B cell (primary cell): ENCODE data around the gene COL26A1. TPM values are rescaled to one million over a fixed set of nuclear protein-coding genes. Genes with fewer than 3 reads are reported as not detected.

Source experiments
- ATAC-seq: fragments of 200-7000 bp; cut with Tn5 transposase; one replicate; pipeline ENCODE4 v1.10.0; 2021; ENCODE audit warnings: low read depth, mild to moderate bottlenecking, moderate number of reproducible peaks, moderate library complexity
- CTCF ChIA-PET: fragments of 350-600 bp; sonication (Branson Sonifier 250); formaldehyde crosslinking; loops from one replicate; lab custom pipeline; 2021; ENCODE audit warnings: antibody characterized with exemption, inconsistent platforms; lab: Charles Lee
- POLR2A ChIA-PET: fragments of 350-600 bp; sonication (Branson Sonifier 250); formaldehyde crosslinking; loops from one replicate; lab custom pipeline; 2021; ENCODE audit warnings: antibody characterized with exemption; lab: Charles Lee
- DNase-seq: peaks from one replicate; pipeline ENCODE4 v3.0.0; 2013
- H2AFZ ChIP-seq: 2 replicates; pipeline ENCODE4 v1.6.1; 2012; ENCODE audit warnings: mild to moderate bottlenecking, low read depth, low read length; ENCODE audit not compliant: insufficient read depth, poor library complexity, severe bottlenecking
- H3K27ac ChIP-seq, 2 donors: 1 replicate in 1 of 2; 2 replicates in 1 of 2; pipeline ENCODE4 v1.5.1; 2012 to 2013; ENCODE audit warnings: low read length in 2 of 2, mild to moderate bottlenecking in 2 of 2, moderate library complexity in 1 of 2
- H3K27me3 ChIP-seq, 4 experiments: fragments of 200-600 bp in 1 of 4; sonication (generic) in 1 of 4; replicated peaks in 1 of 4; 1 replicate in 2 of 4; 2 replicates in 2 of 4; pipeline versions ENCODE4 v1.6.1 to v1.7.0; 2013 to 2016; ENCODE audit warnings: low read length in 3 of 4, mild to moderate bottlenecking in 2 of 4, mixed read lengths in 1 of 4, moderate library complexity in 1 of 4; ENCODE audit not compliant: insufficient read depth in 4 of 4, control insufficient read depth in 3 of 4; ENCODE audit errors: control extremely low read depth in 1 of 4
- H3K36me3 ChIP-seq, 2 experiments: replicated peaks in 1 of 2; 1 replicate in 1 of 2; 2 replicates in 1 of 2; pipeline versions ENCODE4 v1.6.1 to v1.7.1; 2013; ENCODE audit warnings: low read length in 1 of 2; ENCODE audit not compliant: insufficient read depth in 2 of 2, control insufficient read depth in 1 of 2; ENCODE audit errors: control extremely low read depth in 1 of 2, extremely low read depth in 1 of 2
- H3K4me1 ChIP-seq, 2 donors: fragments of 200-600 bp in 1 of 2; sonication (generic) in 1 of 2; 1 replicate in 1 of 2; 2 replicates in 1 of 2; pipeline versions ENCODE4 v1.5.1 to v1.6.1; 2013 to 2017; ENCODE audit warnings: low read length in 2 of 2; ENCODE audit not compliant: control insufficient read depth in 2 of 2, insufficient read depth in 2 of 2
- H3K4me2 ChIP-seq: replicated peaks from 2 replicates; pipeline ENCODE3; 2012; ENCODE audit warnings: mild to moderate bottlenecking, low read depth, low read length; ENCODE audit not compliant: poor library complexity, severe bottlenecking
- H3K4me3 ChIP-seq, 5 experiments: fragments of 200-600 bp in 1 of 5; sonication (generic) in 1 of 5; 1 replicate in 3 of 5; 2 replicates in 2 of 5; pipeline versions ENCODE4 v1.5.1 to v1.7.0; 2011 to 2016; ENCODE audit warnings: low read length in 4 of 5, mild to moderate bottlenecking in 4 of 5, low read depth in 2 of 5, control low read depth in 1 of 5, moderate library complexity in 1 of 5; ENCODE audit not compliant: insufficient read depth in 1 of 5; ENCODE audit errors: control extremely low read depth in 1 of 5, extremely low read depth in 1 of 5
- H3K79me2 ChIP-seq: fragments of 200-600 bp; sonication (generic); one replicate; pipeline ENCODE4 v1.6.0; 2016; ENCODE audit warnings: low read length; ENCODE audit not compliant: control insufficient read depth, insufficient read depth
- H3K9ac ChIP-seq: fragments of 200-600 bp; sonication (generic); 2 replicates; pipeline ENCODE4 v1.6.1; 2017; ENCODE audit warnings: mild to moderate bottlenecking, low read length, moderate library complexity
- H3K9me3 ChIP-seq, 3 donors: one replicate each; pipeline versions ENCODE4 v1.6.1 to v1.7.1; 2013; ENCODE audit warnings: low read length in 2 of 3; ENCODE audit not compliant: control insufficient read depth in 2 of 3, insufficient read depth in 1 of 3; ENCODE audit errors: control extremely low read depth in 1 of 3
- H4K20me1 ChIP-seq: 2 replicates; pipeline ENCODE4 v1.6.0; 2012; ENCODE audit warnings: mild to moderate bottlenecking, low read length; ENCODE audit not compliant: insufficient read depth, control insufficient read depth, poor library complexity, severe bottlenecking
- H3K27ac Mint-ChIP-seq: one replicate; pipeline ENCODE4 v1.8.0; 2021; ENCODE audit warnings: mixed read lengths
- H3K27me3 Mint-ChIP-seq: one replicate; pipeline ENCODE4 v1.8.0; 2021; ENCODE audit warnings: mixed read lengths
- H3K4me1 Mint-ChIP-seq: one replicate; pipeline ENCODE4 v1.8.0; 2021; ENCODE audit warnings: mixed read lengths
- H3K4me3 Mint-ChIP-seq: one replicate; pipeline ENCODE4 v1.8.0; 2021; ENCODE audit warnings: mixed read lengths
- H3K9me3 Mint-ChIP-seq: one replicate; pipeline ENCODE4 v1.8.0; 2022; ENCODE audit warnings: mixed read lengths; ENCODE audit not compliant: insufficient read depth
- CTCF ChIP-seq: fragments of 200-600 bp; IDR thresholded peaks from one replicate; pipeline ENCODE4 v1.8.0; 2022; ENCODE audit warnings: antibody characterized with exemption, mild to moderate bottlenecking
- EZH2 ChIP-seq: IDR thresholded peaks from 2 replicates; pipeline ENCODE4 v1.6.1; 2012; ENCODE audit warnings: borderline replicate concordance, low read depth, mild to moderate bottlenecking, moderate library complexity, low read length; ENCODE audit not compliant: insufficient read depth, poor library complexity, severe bottlenecking
- WGBS: methylation state at CpG from one replicate; pipeline ENCODE4 v1.1.5; 2013; ENCODE audit warnings: missing lambda C conversion rate; ENCODE audit not compliant: insufficient coverage; 5-methylcytosine and 5-hydroxymethylcytosine counted together
- intact Hi-C: fragments of 100-400 bp; cut with micrococcal nuclease; formaldehyde crosslinking; loops from one replicate; pipeline ENCODE4 v1.10.0; 2022
- polyA plus RNA-seq: library from polyadenylated mRNA; depleted of rRNA; stranded (reverse); fragments of >200 nt; gene quantifications from 2 replicates; pipeline ENCODE4 v1.2.3, GENCODE V29; 2012
- total RNA-seq, 2 donors: library from RNA; stranded (reverse); fragments of 120-200 nt in 1 of 2; gene quantifications; 1 replicate in 1 of 2; 2 replicates in 1 of 2; pipeline versions ENCODE4 v1.2.3 to v1.2.4, GENCODE V29; 2013 to 2022

Gene COL26A1
- total and polyA plus RNA-seq, 2 donors (not counting 1 experiment from before 2014, with no cell fraction given) = not detected

DNA sequence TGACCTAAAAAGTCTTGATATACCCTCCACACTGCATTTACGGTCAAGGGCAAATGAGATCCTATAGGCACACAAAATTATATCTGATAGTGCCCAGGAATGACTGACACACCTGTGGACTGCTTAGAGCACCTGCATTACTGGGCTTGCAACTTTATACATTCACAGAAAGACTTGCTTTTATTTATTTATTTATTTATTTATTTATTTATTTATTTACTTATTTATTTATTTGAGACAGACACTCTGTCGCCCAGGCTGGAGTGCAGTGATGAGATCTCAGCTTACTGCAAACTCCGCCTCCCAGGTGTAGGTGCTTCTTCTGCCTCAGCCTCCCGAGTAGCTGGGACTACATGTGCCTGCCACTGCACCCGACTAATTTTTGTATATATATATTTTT is 34.5 kb upstream of the COL26A1 start:
- H2AFZ ChIP-seq = no peak overlapping the region
- DNase-seq (no peak), ATAC-seq (no peak)
- peaks cover 8% of the 10 kb centered on the region for H3K27me3 Mint-ChIP-seq
- H3K36me3 ChIP-seq = no peaks in the 10 kb centered on the region
- H3K27ac ChIP-seq = no peak overlapping the region
- H3K9ac ChIP-seq = no peak overlapping the region
- no peak overlapping the region for H3K4me2 ChIP-seq
- intact Hi-C loops = no loop called here
- CTCF ChIA-PET = interaction anchor here (1.2 kb wide), 1 partner anchor 10 kb away, joined by 3 read pairs; no protein-coding TSS in a partner anchor
- no peaks in the 10 kb centered on the region for H3K4me1 ChIP-seq
- H4K20me1 ChIP-seq = no peaks in the 10 kb centered on the region
- H3K79me2 ChIP-seq = no peaks in the 10 kb centered on the region
- TF ChIP-seq CTCF (no peak), EZH2 (no peak)
- no peak overlapping the region for H3K27ac Mint-ChIP-seq
- WGBS = 100% methylated on average over 1 of the region's 5 CpGs
- H3K9me3 ChIP-seq = no peaks in the 10 kb centered on the region
- H3K4me1 Mint-ChIP-seq = no peaks in the 10 kb centered on the region
- POLR2A ChIA-PET = no interaction called here
- H3K27me3 ChIP-seq = peaks cover 0 to 2% (median 0%) of the 10 kb centered on the region in 4 experiments
- no peak overlapping the region for H3K4me3 ChIP-seq
- H3K4me3 Mint-ChIP-seq = no peak overlapping the region
- H3K9me3 Mint-ChIP-seq = no peaks in the 10 kb centered on the region

DNA sequence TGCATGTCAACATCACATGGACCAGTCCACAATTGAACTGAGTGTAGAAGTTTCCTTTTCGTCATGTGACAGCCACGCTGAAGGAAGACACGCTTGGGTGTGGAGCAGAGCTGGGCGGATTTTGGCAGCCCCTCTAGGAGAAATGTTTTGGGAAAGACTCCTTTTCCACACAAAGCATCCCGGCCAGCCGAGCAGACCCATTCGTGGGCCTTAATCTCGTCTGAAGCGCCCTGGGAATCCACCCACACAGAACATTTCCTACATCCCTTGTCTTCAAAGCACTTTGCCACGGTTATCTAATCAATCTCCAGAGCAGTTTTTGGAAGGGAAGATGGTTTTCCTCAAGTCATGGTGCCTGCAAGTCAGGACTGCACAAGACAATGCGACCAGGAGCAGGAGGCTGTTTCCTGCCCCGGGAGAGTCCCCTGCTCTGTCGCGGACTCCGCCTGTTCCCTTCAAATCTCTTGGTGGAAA is 32.6 kb upstream of the COL26A1 start:
- H3K36me3 ChIP-seq = no peaks in the 10 kb centered on the region
- no peak overlapping the region for H3K9ac ChIP-seq
- no peaks in the 10 kb centered on the region for H3K79me2 ChIP-seq
- ATAC-seq = no peak
- H2AFZ ChIP-seq = no peak overlapping the region
- H3K27ac ChIP-seq = no peak overlapping the region
- no peaks in the 10 kb centered on the region for H4K20me1 ChIP-seq
- H3K4me1 ChIP-seq = no peaks in the 10 kb centered on the region
- no peaks in the 10 kb centered on the region for H3K9me3 Mint-ChIP-seq
- H3K9me3 ChIP-seq = no peaks in the 10 kb centered on the region
- H3K4me3 ChIP-seq = no peak overlapping the region
- TF ChIP-seq CTCF (no peak), EZH2 (no peak)
- POLR2A ChIA-PET = no interaction called here
- peaks cover 8% of the 10 kb centered on the region for H3K27me3 Mint-ChIP-seq
- CTCF ChIA-PET = no interaction called here
- no peak for DNase-seq
- H3K4me2 ChIP-seq = no peak overlapping the region
- H3K27me3 ChIP-seq = peaks cover 0 to 2% (median 0%) of the 10 kb centered on the region in 4 experiments
- intact Hi-C loops = no loop called here
- H3K27ac Mint-ChIP-seq = no peak overlapping the region
- WGBS = 75% methylated on average over 6 of the region's 15 CpGs
- no peaks in the 10 kb centered on the region for H3K4me1 Mint-ChIP-seq
- no peak overlapping the region for H3K4me3 Mint-ChIP-seq
